Measurements from ENCODE around the gene UBE2J2.

GRCh38 chr1:1302951-1303509, 29.4 kb upstream of the UBE2J2 start:
- TF ChIP-seq EZH2 (IDR thresholded peaks at IDR 0.05; ENCODE audit: low read length, unreplicated experiment), result no peak
- TF ChIP-seq CTCF (conservative IDR thresholded peaks at IDR 0.05; ENCODE audit: low read depth, low read length), result no peak
- no peak for TF ChIP-seq EZH2phosphoT487 (IDR thresholded peaks at IDR 0.05; ENCODE audit: borderline replicate concordance, low read length)

Measured in PC-3 (cell line).